K562 (cell line): Measurements from ENCODE around the gene ATP6V0A4. TPM values are rescaled to one million over a fixed set of nuclear protein-coding genes. Genes with fewer than 3 reads are reported as not detected.

Experiments used
- ATAC-seq: fragments of 200-7000 bp; cut with Tn5 transposase; 3 replicates; pipeline ENCODE4 v1.9.1; 2020; ENCODE audit warnings: moderate library complexity
- BruUV-seq: library from RNA; stranded (reverse); fragments of 400-500 nt; replicated peaks from 2 replicates; lab custom pipeline; 2021; lab: Mats Ljungman, UMichigan
- CTCF ChIA-PET: fragments of 300-600 bp; formaldehyde crosslinking; extraction: SDS; loops from one replicate; lab custom pipeline; 2021; ENCODE audit warnings: low intra/inter-chr PET ratio; lab: Yijun Ruan, JAX
- POLR2A ChIA-PET: fragments of 300-600, 350-650 bp; sonication (Branson Sonifier 250); formaldehyde crosslinking; extraction: SDS; loops from one replicate; lab custom pipeline; 2021; ENCODE audit warnings: antibody characterized with exemption, inconsistent platforms; lab: Yijun Ruan, JAX
- DNase-seq, 4 experiments: peaks; one replicate each; pipeline versions ENCODE4 v3.0.0 to v3.0.0-alpha.2; 2011 to 2018; ENCODE audit warnings: low spot score in 3 of 4, mixed read lengths in 3 of 4; ENCODE audit errors: extremely low read depth in 1 of 4
- FAIRE-seq: peaks from 2 replicates; lab custom pipeline; 2011; peaks lifted over from hg19 to GRCh38; lab: Jason Lieb, UNC
- H2AFZ ChIP-seq: 2 replicates; pipeline ENCODE4 v1.6.0; 2011; ENCODE audit warnings: low read depth, low read length, control low read depth, inconsistent platforms
- H3K27ac ChIP-seq: fragments of 200-600 bp; 3 replicates; pipeline ENCODE4 v1.8.0; 2011; ENCODE audit warnings: low read depth, mild to moderate bottlenecking, control low read depth, inconsistent platforms, low read length, moderate library complexity, mixed read lengths; ENCODE audit errors: extremely low read depth
- H3K27me3 ChIP-seq, 2 experiments: fragments of 300-600 bp in 1 of 2; 2 replicates in 1 of 2; 3 replicates in 1 of 2; pipeline versions ENCODE4 v1.6.0 to v1.8.0; 2011; ENCODE audit warnings: inconsistent platforms in 2 of 2, low read length in 2 of 2, mild to moderate bottlenecking in 1 of 2, mixed read lengths in 1 of 2, moderate library complexity in 1 of 2; ENCODE audit not compliant: control insufficient read depth in 2 of 2, insufficient read depth in 2 of 2
- H3K36me3 ChIP-seq: fragments of 300-600 bp; 3 replicates; pipeline ENCODE4 v1.8.0; 2011; ENCODE audit warnings: mild to moderate bottlenecking, low read length, inconsistent platforms; ENCODE audit not compliant: control insufficient read depth, insufficient read depth
- H3K4me1 ChIP-seq, 2 experiments: fragments of 200-600 bp in 1 of 2; replicated peaks in 1 of 2; 2 replicates in 1 of 2; 3 replicates in 1 of 2; pipeline versions ENCODE4 v1.5.1 to v1.8.0; 2011; ENCODE audit warnings: inconsistent platforms in 2 of 2, low read length in 2 of 2, mild to moderate bottlenecking in 1 of 2, mixed read lengths in 1 of 2, moderate library complexity in 1 of 2; ENCODE audit not compliant: control insufficient read depth in 2 of 2, insufficient read depth in 2 of 2
- H3K4me2 ChIP-seq: 2 replicates; pipeline ENCODE4 v1.6.1; 2011; ENCODE audit warnings: low read length, control low read depth, inconsistent platforms, mixed read lengths; ENCODE audit not compliant: insufficient read depth
- H3K4me3 ChIP-seq: fragments of 200-600 bp; sonication (generic), shearing (Covaris generic); 2 replicates; pipeline ENCODE4 v1.5.1; 2016; ENCODE audit warnings: control low read depth, inconsistent platforms
- H3K79me2 ChIP-seq: fragments of 200-600 bp; 3 replicates; pipeline ENCODE4 v1.8.0; 2011; ENCODE audit warnings: low read length, inconsistent platforms; ENCODE audit not compliant: control insufficient read depth, insufficient read depth
- H3K9ac ChIP-seq, 2 experiments: 2 replicates each; pipeline versions ENCODE4 v1.6.0 to v1.6.1; 2011; ENCODE audit warnings: low read depth in 2 of 2, low read length in 2 of 2, control low read depth in 1 of 2, inconsistent platforms in 1 of 2, mild to moderate bottlenecking in 1 of 2, mixed read lengths in 1 of 2; ENCODE audit not compliant: insufficient read depth in 1 of 2
- H3K9me1 ChIP-seq: one replicate; pipeline ENCODE4 v1.6.0; 2011; ENCODE audit warnings: inconsistent platforms, mild to moderate bottlenecking, low read length, moderate library complexity; ENCODE audit not compliant: control insufficient read depth, insufficient read depth
- H3K9me3 ChIP-seq: replicated peaks from 2 replicates; pipeline ENCODE4 v1.5.1; 2011; ENCODE audit warnings: low read depth, low read length, inconsistent platforms; ENCODE audit not compliant: control insufficient read depth, insufficient read depth
- H4K20me1 ChIP-seq: replicated peaks from 2 replicates; pipeline ENCODE4 v1.6.1; 2011; ENCODE audit warnings: low read length, inconsistent platforms, mixed read lengths; ENCODE audit not compliant: control insufficient read depth, insufficient read depth
- ATF1 ChIP-seq, 2 experiments: fragments of 450-650 bp in 1 of 2; IDR thresholded peaks; 2 replicates each; pipeline ENCODE4 v1.6.1; 2016; ENCODE audit warnings: missing compliant biosample characterization in 1 of 2, missing genetic modification characterization in 1 of 2
- CBX3 ChIP-seq, 2 experiments: IDR thresholded peaks; 1 replicate in 1 of 2; 2 replicates in 1 of 2; pipeline ENCODE4 v1.6.1; 2012; ENCODE audit warnings: inconsistent platforms in 2 of 2, low read length in 2 of 2, borderline replicate concordance in 1 of 2, control low read depth in 1 of 2
- CTCF ChIP-seq, 3 experiments: IDR thresholded peaks in 2 of 3; conservative IDR thresholded peaks in 1 of 3; 2 replicates each; pipeline ENCODE4 v1.5.1; 2011 to 2012; ENCODE audit warnings: low read length in 3 of 3, mild to moderate bottlenecking in 3 of 3, control low read depth in 2 of 3, improper control_type of control experiment in 1 of 3, inconsistent platforms in 1 of 3, low read depth in 1 of 3, mixed read lengths in 1 of 3, moderate library complexity in 1 of 3; ENCODE audit not compliant: insufficient read depth in 2 of 3
- E2F5 ChIP-seq: sonication (generic); formaldehyde crosslinking; IDR thresholded peaks from 2 replicates; pipeline ENCODE4 v1.8.0; 2022; ENCODE audit warnings: mild to moderate bottlenecking, missing genetic modification reagents
- E4F1 ChIP-seq: fragments of 250-450 bp; sonication (Bioruptor Pico); IDR thresholded peaks from 2 replicates; pipeline ENCODE4 v1.5.0; 2021; ENCODE audit warnings: mild to moderate bottlenecking, borderline replicate concordance
- ERF ChIP-seq: fragments of 450-650 bp; formaldehyde crosslinking; IDR thresholded peaks from 2 replicates; pipeline ENCODE4 v1.4.0; 2020; ENCODE audit warnings: mild to moderate bottlenecking, mixed read lengths
- HMG20B ChIP-seq: fragments of 250-450 bp; sonication (Bioruptor Pico); IDR thresholded peaks from 2 replicates; pipeline ENCODE4 v1.5.0; 2021; ENCODE audit warnings: mild to moderate bottlenecking
- IRF2 ChIP-seq: sonication (generic); formaldehyde crosslinking; IDR thresholded peaks from 2 replicates; pipeline ENCODE4 v1.8.1; 2022; ENCODE audit warnings: mild to moderate bottlenecking, missing genetic modification reagents
- KHSRP ChIP-seq: fragments of 450-650 bp; IDR thresholded peaks from 2 replicates; pipeline ENCODE4 v1.6.1; 2017
- L3MBTL2 ChIP-seq: fragments of 450-650 bp; IDR thresholded peaks from 2 replicates; pipeline ENCODE4 v1.6.1; 2016; ENCODE audit warnings: mild to moderate bottlenecking, moderate library complexity
- LCOR ChIP-seq: sonication (generic); formaldehyde crosslinking; IDR thresholded peaks from 2 replicates; pipeline ENCODE4 v1.8.0; 2022; ENCODE audit warnings: mild to moderate bottlenecking, missing genetic modification reagents
- RAD21 ChIP-seq, 2 experiments: fragments of 250-450 bp in 1 of 2; fragments of 450-650 bp in 1 of 2; sonication (Bioruptor Pico) in 1 of 2; formaldehyde crosslinking in 1 of 2; IDR thresholded peaks in 1 of 2; conservative IDR thresholded peaks in 1 of 2; 2 replicates each; pipeline versions ENCODE4 v1.4.0 to v1.8.0; 2020 to 2022; ENCODE audit warnings: mild to moderate bottlenecking in 2 of 2, moderate library complexity in 1 of 2
- RBM14 ChIP-seq: fragments of 200-400 bp; formaldehyde crosslinking; IDR thresholded peaks from 2 replicates; pipeline ENCODE4 v1.6.1; 2018; ENCODE audit warnings: low read depth, mild to moderate bottlenecking, low read length, moderate library complexity, borderline replicate concordance; ENCODE audit not compliant: insufficient read depth
- SUPT5H ChIP-seq: fragments of 450-650 bp; IDR thresholded peaks from 2 replicates; pipeline ENCODE4 v1.6.1; 2016
- ZBTB8A ChIP-seq: fragments of 450-650 bp; IDR thresholded peaks from 2 replicates; pipeline ENCODE4 v1.6.1; 2018; ENCODE audit warnings: mild to moderate bottlenecking, moderate library complexity; ENCODE audit not compliant: partially characterized antibody
- ZNF717 ChIP-seq: fragments of 250-450 bp; sonication (Bioruptor Pico); IDR thresholded peaks from 2 replicates; pipeline ENCODE4 v1.5.0; 2021
- WGBS: fragments of 100-300 bp; shearing (Covaris generic); methylation state at CpG from one replicate; pipeline ENCODE4 v1.1.6; 2016; ENCODE audit warnings: low coverage, mixed read lengths; ENCODE audit not compliant: insufficient coverage; ENCODE audit errors: missing lambda C conversion rate; 5-methylcytosine and 5-hydroxymethylcytosine counted together
- in situ Hi-C: fragments of 300-500 bp; cut with MboI; formaldehyde crosslinking; loops from 4 replicates; pipeline ENCODE4 v1.15.0; 2018; ENCODE audit warnings: inconsistent platforms, mixed read lengths
- intact Hi-C: fragments of 100-400 bp; cut with micrococcal nuclease; formaldehyde crosslinking; loops from 2 replicates; pipeline ENCODE4 v1.14.2; 2022
- polyA plus RNA-seq, 8 experiments: library from polyadenylated mRNA; depleted of rRNA in 4 of 8; stranded (reverse) in 5 of 8; unstranded in 3 of 8; fragments of >200 nt; fragmentation: Nextera tagmentation in 2 of 8; fragmentation: Illumina TruSeq in 1 of 8; extraction: Ambion mirVana in 2 of 8; extraction: Trizol in 1 of 8; gene quantifications; 2 replicates each; pipeline versions ENCODE4 v1.2.1 to v1.2.3, GENCODE V29; 2011 to 2014; ENCODE audit warnings: inconsistent platforms in 1 of 8, missing spikeins in 1 of 8
- total RNA-seq, 7 experiments: library from RNA; depleted of rRNA in 6 of 7; stranded (reverse); fragments of >200 nt in 6 of 7; fragmentation: Illumina TruSeq in 2 of 7; extraction: Trizol in 2 of 7; gene quantifications; 2 replicates each; pipeline versions ENCODE4 v1.2.1 to v1.2.3, GENCODE V29; 2011 to 2021; ENCODE audit warnings: low replicate concordance in 1 of 7

ATP6V0A4 gene
- total and polyA plus RNA-seq, 9 of the 15 experiments (the other 6 are each of a cell fraction or from before 2014, with no cell fraction given) = 0.03 TPM; not detected in 8

- TF ChIP-seq CTCF (IDR thresholded peaks at IDR 0.05 in 2 of 3, conservative IDR thresholded peaks at IDR 0.05 in 1 of 3; ENCODE audit: insufficient read depth in 2 of 3, low read depth in 1 of 3, low read length in 3 of 3) = no peak
Measured at GRCh38 chr7:138837627-138838026, 39.6 kb upstream of the ATP6V0A4 start (continued).

- H3K4me1 ChIP-seq = peaks cover 0 to 6% of the 10 kb centered on the region in 2 experiments; a peak in 2 of 5 replicates
- in situ Hi-C loops = no loop called here
- ChIA-PET POLR2A (no interaction called here), CTCF (no interaction called here)
- FAIRE-seq (no peak), ATAC-seq (peak; percentile 81), DNase-seq (peak; percentile 22 to 31 (median 25))
- 3% methylated on average over 11 of the region's 11 CpGs for WGBS
- no peak overlapping the region for H3K4me3 ChIP-seq
- no peaks in the 10 kb centered on the region for H3K79me2 ChIP-seq
- no peaks in the 10 kb centered on the region for H3K9me3 ChIP-seq
- no peaks in the 10 kb centered on the region for H3K36me3 ChIP-seq
- H3K4me2 ChIP-seq = no peak overlapping the region
- no TSS peak for BruUV-seq
- H3K27me3 ChIP-seq = peaks cover 84 to 89% of the 10 kb centered on the region in 2 experiments
- H3K27ac ChIP-seq = no peak overlapping the region
- no peaks in the 10 kb centered on the region for H3K9me1 ChIP-seq
- no peak overlapping the region for H3K9ac ChIP-seq
- intact Hi-C loops = no loop called here
- no peaks in the 10 kb centered on the region; the same call in 1 of the 2 replicates for H4K20me1 ChIP-seq
- H2AFZ ChIP-seq = no peak overlapping the region
- TF ChIP-seq KHSRP = no peak
- TF ChIP-seq SUPT5H = no peak
- TF ChIP-seq ZNF717 = no peak
- no peak for TF ChIP-seq LCOR
- no peak for TF ChIP-seq RBM14
- TF ChIP-seq ERF (CRISPR knock-in tag) = no peak
- no peak for TF ChIP-seq CBX3 (IDR thresholded peaks at IDR 0.05; ENCODE audit: borderline replicate concordance in 1 of 2, low read length in 2 of 2)
- no peak for TF ChIP-seq E4F1
- TF ChIP-seq E2F5 (CRISPR knock-in tag) = no peak
- TF ChIP-seq L3MBTL2 = no peak
- TF ChIP-seq HMG20B (CRISPR knock-in tag) = no peak
- peak in 1 of 2 experiments; percentile 21; a peak in 1 of 4 replicates for TF ChIP-seq RAD21 (CRISPR knock-in tag; conservative IDR thresholded peaks at IDR 0.05 in 1 of 2, IDR thresholded peaks at IDR 0.05 in 1 of 2)
- TF ChIP-seq ATF1 (CRISPR knock-in tag; IDR thresholded peaks at IDR 0.05) = no peak
- TF ChIP-seq ATF1 (tag; IDR thresholded peaks at IDR 0.05) = 0 out of 2 replicates have a peak, but pooled peaks have one; percentile 24
- TF ChIP-seq ZBTB8A = no peak
- TF ChIP-seq IRF2 (CRISPR knock-in tag) = no peak
Measured at GRCh38 chr7:138835087-138835486, 37.1 kb upstream of the ATP6V0A4 start.
